PC-9 (cell line): ENCODE measurements around the gene ECM2. TPM values are rescaled to one million over a fixed set of nuclear protein-coding genes. Genes with fewer than 3 reads are reported as not detected.

Experiments used
- BruUV-seq: library from RNA; stranded (reverse); fragments of 400-500 nt; replicated peaks from 2 replicates; lab custom pipeline; 2021; lab: Mats Ljungman, UMichigan
- CTCF ChIA-PET: fragments of 300-600 bp; sonication (Branson Sonifier 250); formaldehyde crosslinking; loops from one replicate; lab custom pipeline; 2022; ENCODE audit warnings: antibody characterized with exemption; lab: Charles Lee
- POLR2A ChIA-PET: fragments of 300-600 bp; sonication (Branson Sonifier 250); formaldehyde crosslinking; loops from one replicate; lab custom pipeline; 2022; ENCODE audit warnings: antibody characterized with exemption; ENCODE audit not compliant: unreplicated experiment; lab: Charles Lee
- DNase-seq, 2 experiments: peaks; one replicate each; pipeline versions ENCODE4 v3.0.0 to v3.0.0-alpha.2; 2015 to 2022; ENCODE audit warnings: mixed read lengths in 1 of 2
- H2AFZ ChIP-seq: fragments of 200-600 bp; sonication (generic); 2 replicates; pipeline ENCODE4 v1.8.1; 2017; ENCODE audit warnings: antibody characterized with exemption
- H3F3A ChIP-seq: fragments of 200-600 bp; sonication (generic); 2 replicates; pipeline ENCODE4 v1.8.1; 2017; ENCODE audit warnings: antibody characterized with exemption, mild to moderate bottlenecking, low read depth; ENCODE audit not compliant: insufficient read depth
- H3K27ac ChIP-seq: fragments of 200-600 bp; sonication (generic); 2 replicates; pipeline ENCODE4 v1.6.1; 2016; ENCODE audit warnings: mixed run types
- H3K27me3 ChIP-seq: fragments of 200-600 bp; sonication (generic); 2 replicates; pipeline ENCODE4 v1.6.1; 2016; ENCODE audit warnings: low read depth, mixed run types; ENCODE audit not compliant: insufficient read depth
- H3K36me3 ChIP-seq: fragments of 200-600 bp; sonication (generic); 2 replicates; pipeline ENCODE4 v1.6.1; 2016; ENCODE audit warnings: low read depth, mixed run types
- H3K4me1 ChIP-seq: fragments of 200-600 bp; sonication (generic); replicated peaks from 2 replicates; pipeline ENCODE4 v1.6.1; 2016; ENCODE audit warnings: mixed run types; ENCODE audit not compliant: insufficient read depth
- H3K4me2 ChIP-seq: fragments of 200-600 bp; sonication (generic); 2 replicates; pipeline ENCODE4 v1.6.1; 2017; ENCODE audit warnings: mixed run types
- H3K4me3 ChIP-seq: fragments of 200-600 bp; sonication (generic); 2 replicates; pipeline ENCODE4 v1.6.1; 2016; ENCODE audit warnings: mixed run types
- H3K79me2 ChIP-seq: fragments of 200-600 bp; sonication (generic); 2 replicates; pipeline ENCODE4 v1.6.1; 2017; ENCODE audit warnings: low read depth, mixed run types
- H3K9me2 ChIP-seq: fragments of 200-600 bp; sonication (generic); 2 replicates; pipeline ENCODE4 v1.8.1; 2017; ENCODE audit warnings: mild to moderate bottlenecking; ENCODE audit not compliant: insufficient read depth
- H3K9me3 ChIP-seq: fragments of 200-600 bp; sonication (generic); 2 replicates; pipeline ENCODE4 v1.8.1; 2016; ENCODE audit warnings: low read depth; ENCODE audit not compliant: insufficient read depth
- H4K20me1 ChIP-seq: fragments of 200-600 bp; sonication (generic); 2 replicates; pipeline ENCODE4 v1.8.1; 2017; ENCODE audit not compliant: insufficient read depth
- CTCF ChIP-seq: fragments of 200-600 bp; sonication (generic); conservative IDR thresholded peaks from 2 replicates; pipeline ENCODE4 v1.6.1; 2017; ENCODE audit warnings: mixed run types, antibody characterized with exemption, mild to moderate bottlenecking, moderate library complexity
- EZH2 ChIP-seq: fragments of 200-600 bp; sonication (generic); IDR thresholded peaks from 2 replicates; pipeline ENCODE4 v1.8.0; 2017; ENCODE audit warnings: antibody characterized with exemption, low read depth
- intact Hi-C: fragments of 100-400 bp; cut with micrococcal nuclease; formaldehyde crosslinking; loops from one replicate; pipeline ENCODE4 v1.10.0; 2022; ENCODE audit not compliant: unreplicated experiment
- total RNA-seq: library from RNA; stranded (reverse); gene quantifications from 2 replicates; pipeline ENCODE4 v1.2.3, GENCODE V29; 2021

ECM2 gene
- total RNA-seq, 1 experiment from 2014 or later, result 3.1 TPM

- no peak overlapping the region for H2AFZ ChIP-seq
- H3K36me3 ChIP-seq, result no peaks in the 10 kb centered on the region
- H4K20me1 ChIP-seq, result no peaks in the 10 kb centered on the region
- no peak overlapping the region for H3K4me2 ChIP-seq
- H3K4me3 ChIP-seq, result no peak overlapping the region
- H3K9me2 ChIP-seq, result no peaks in the 10 kb centered on the region
- BruUV-seq, result no TSS peak
- H3K79me2 ChIP-seq, result no peaks in the 10 kb centered on the region
- ChIA-PET POLR2A (no interaction called here), CTCF (no interaction called here)
- intact Hi-C loops, result no loop called here
- no peak for DNase-seq
- H3K9me3 ChIP-seq, result no peaks in the 10 kb centered on the region
- no peaks in the 10 kb centered on the region for H3K4me1 ChIP-seq
- no peaks in the 10 kb centered on the region for H3K27me3 ChIP-seq
- no peak for TF ChIP-seq EZH2
- TF ChIP-seq CTCF, result no peak
- H3F3A ChIP-seq, result no peaks in the 10 kb centered on the region
- no peak overlapping the region for H3K27ac ChIP-seq
Observed at GRCh38 chr9:92528522-92528849, 7.3 kb downstream of the ECM2 start.

GRCh38 chr9:92527832-92528521, 7.8 kb downstream of the ECM2 start:
- H3K27me3 ChIP-seq, result no peaks in the 10 kb centered on the region
- no peaks in the 10 kb centered on the region for H3F3A ChIP-seq
- H3K4me1 ChIP-seq, result no peaks in the 10 kb centered on the region
- no peaks in the 10 kb centered on the region for H3K9me3 ChIP-seq
- H3K36me3 ChIP-seq, result no peaks in the 10 kb centered on the region
- DNase-seq, result no peak
- CTCF ChIA-PET, result no interaction called here
- no peak overlapping the region for H3K4me3 ChIP-seq
- H3K4me2 ChIP-seq, result no peak overlapping the region
- H3K79me2 ChIP-seq, result no peaks in the 10 kb centered on the region
- no peaks in the 10 kb centered on the region for H4K20me1 ChIP-seq
- no peaks in the 10 kb centered on the region for H3K9me2 ChIP-seq
- H2AFZ ChIP-seq, result no peak overlapping the region
- POLR2A ChIA-PET, result no interaction called here
- intact Hi-C loops, result no loop called here
- TF ChIP-seq CTCF (no peak), EZH2 (no peak)
- H3K27ac ChIP-seq, result no peak overlapping the region
- BruUV-seq, result no TSS peak

- Histone ChIP-seq H3K27ac (no peak overlapping the region), H2AFZ (no peak overlapping the region), H3K79me2 (no peaks in the 10 kb centered on the region), H3K4me1 (no peaks in the 10 kb centered on the region), H3K4me2 (no peak overlapping the region), H3K27me3 (no peaks in the 10 kb centered on the region), H3K9me3 (no peaks in the 10 kb centered on the region), H4K20me1 (no peaks in the 10 kb centered on the region), H3K9me2 (no peaks in the 10 kb centered on the region), H3K4me3 (no peak overlapping the region), H3K36me3 (no peaks in the 10 kb centered on the region), H3F3A (no peaks in the 10 kb centered on the region)
- intact Hi-C loops, result no loop called here
- TF ChIP-seq EZH2, result no peak
- TF ChIP-seq CTCF, result no peak
- DNase-seq, result no peak
- POLR2A ChIA-PET, result no interaction called here
- CTCF ChIA-PET, result no interaction called here
- no TSS peak for BruUV-seq
Observed at GRCh38 chr9:92527291-92527828, 8.4 kb downstream of the ECM2 start.
